Liver (tissue), 9 donors: ENCODE measurements around the gene CTDSP2. TPM values are rescaled to one million over a fixed set of nuclear protein-coding genes. Genes with fewer than 3 reads are reported as not detected.

Experiments
- DNase-seq: peaks from one replicate; pipeline ENCODE4 v3.0.0-alpha.2; 2017; ENCODE audit warnings: low spot score
- H3K27ac ChIP-seq, 2 donors: one replicate each; pipeline ENCODE4 v1.7.0; 2013; ENCODE audit warnings: inconsistent platforms in 2 of 2, low read length in 2 of 2, control low read depth in 1 of 2, low read depth in 1 of 2, mild to moderate bottlenecking in 1 of 2
- H3K27me3 ChIP-seq, 4 donors: one replicate each; pipeline versions ENCODE4 v1.6.1 to v1.7.0; 2013; ENCODE audit warnings: low read length in 3 of 4, inconsistent platforms in 1 of 4, mild to moderate bottlenecking in 1 of 4, moderate library complexity in 1 of 4; ENCODE audit not compliant: control insufficient read depth in 4 of 4, insufficient read depth in 4 of 4
- H3K36me3 ChIP-seq, 4 donors: one replicate each; pipeline versions ENCODE4 v1.6.1 to v1.7.0; 2013; ENCODE audit warnings: low read length in 3 of 4, mild to moderate bottlenecking in 3 of 4, low read depth in 1 of 4, moderate library complexity in 1 of 4; ENCODE audit not compliant: control insufficient read depth in 4 of 4, insufficient read depth in 3 of 4
- H3K4me1 ChIP-seq, 4 donors: one replicate each; pipeline versions ENCODE4 v1.6.1 to v1.7.0; 2013; ENCODE audit warnings: low read length in 3 of 4, mild to moderate bottlenecking in 3 of 4, moderate library complexity in 1 of 4; ENCODE audit not compliant: control insufficient read depth in 4 of 4, insufficient read depth in 4 of 4
- H3K4me3 ChIP-seq, 3 donors: one replicate each; pipeline versions ENCODE4 v1.6.1 to v1.7.0; 2013; ENCODE audit warnings: low read length in 3 of 3, control low read depth in 1 of 3, low read depth in 1 of 3, mild to moderate bottlenecking in 1 of 3
- H3K9ac ChIP-seq, 2 donors: one replicate each; pipeline ENCODE4 v1.7.0; 2013; ENCODE audit warnings: low read length in 2 of 2, mild to moderate bottlenecking in 2 of 2, moderate library complexity in 2 of 2, control low read depth in 1 of 2, low read depth in 1 of 2
- H3K9me3 ChIP-seq, 4 donors: one replicate each; pipeline versions ENCODE4 v1.6.1 to v1.7.0; 2013; ENCODE audit warnings: low read length in 3 of 4; ENCODE audit not compliant: control insufficient read depth in 4 of 4
- EGR1 ChIP-seq, 2 donors: IDR thresholded peaks; 2 replicates each; pipeline ENCODE4 v1.6.1; 2016 to 2018; ENCODE audit warnings: antibody characterized with exemption in 2 of 2, low read depth in 2 of 2
- FOXA2 ChIP-seq: IDR thresholded peaks from 2 replicates; pipeline ENCODE4 v1.6.1; 2016; ENCODE audit warnings: antibody characterized with exemption
- GABPA ChIP-seq, 2 donors: IDR thresholded peaks in 1 of 2; conservative IDR thresholded peaks in 1 of 2; 2 replicates each; pipeline ENCODE4 v1.6.1; 2016; ENCODE audit warnings: antibody characterized with exemption in 2 of 2, mild to moderate bottlenecking in 1 of 2, moderate library complexity in 1 of 2
- HNF4A ChIP-seq, 2 donors: conservative IDR thresholded peaks; 2 replicates each; pipeline ENCODE4 v1.6.1; 2016; ENCODE audit warnings: antibody characterized with exemption in 2 of 2, mild to moderate bottlenecking in 2 of 2
- HNF4G ChIP-seq: IDR thresholded peaks from 2 replicates; pipeline ENCODE4 v1.6.1; 2016; ENCODE audit warnings: antibody characterized with exemption
- RAD21 ChIP-seq, 2 donors: IDR thresholded peaks; 2 replicates each; pipeline ENCODE4 v1.6.1; 2016; ENCODE audit warnings: antibody characterized with exemption in 2 of 2, mild to moderate bottlenecking in 2 of 2
- RXRA ChIP-seq, 2 donors: IDR thresholded peaks; 2 replicates each; pipeline ENCODE4 v1.6.1; 2017 to 2018; ENCODE audit warnings: antibody characterized with exemption in 2 of 2, mild to moderate bottlenecking in 1 of 2
- SP1 ChIP-seq: IDR thresholded peaks from 2 replicates; pipeline ENCODE4 v1.6.1; 2018; ENCODE audit warnings: antibody characterized with exemption, mild to moderate bottlenecking
- TAF1 ChIP-seq: conservative IDR thresholded peaks from 2 replicates; pipeline ENCODE4 v1.6.1; 2016; ENCODE audit warnings: antibody characterized with exemption, mild to moderate bottlenecking
- YY1 ChIP-seq: IDR thresholded peaks from 2 replicates; pipeline ENCODE4 v1.6.1; 2016; ENCODE audit warnings: antibody characterized with exemption, mild to moderate bottlenecking
- WGBS: extraction: QIAGEN DNeasy Blood & Tissue Kit; methylation state at CpG from one replicate; pipeline ENCODE4 v1.1.7; 2013; 5-methylcytosine and 5-hydroxymethylcytosine counted together
- polyA plus RNA-seq, 2 donors: library from polyadenylated mRNA; stranded (reverse) in 1 of 2; unstranded in 1 of 2; fragments of 200-250 nt in 1 of 2; fragments of >200 nt in 1 of 2; fragmentation: Nextera tagmentation in 1 of 2; extraction: Ambion mirVana in 1 of 2; gene quantifications; one replicate each; pipeline versions ENCODE4 v1.2.1 to v1.2.3, GENCODE V29; 2013 to 2015
- total RNA-seq, 2 donors: library from RNA; depleted of rRNA; stranded (reverse); fragments of >200 nt; gene quantifications; one replicate each; pipeline ENCODE4 v1.2.3, GENCODE V29; 2014
- TF ChIP-seq, protein P1 (sequence below): fragments of 150-350 bp; IDR thresholded peaks from 2 replicates; pipeline ENCODE4 v1.5.1; 2017; ENCODE audit warnings: improper control_type of control experiment, low read depth, low read length; ENCODE audit not compliant: missing input control
- TF ChIP-seq, protein P2 (sequence below): IDR thresholded peaks from 2 replicates; pipeline ENCODE4 v1.6.1; 2016; ENCODE audit warnings: antibody characterized with exemption
- TF ChIP-seq, protein P3 (sequence below): IDR thresholded peaks from 2 replicates; pipeline ENCODE4 v1.6.1; 2016; ENCODE audit warnings: antibody characterized with exemption
- TF ChIP-seq, protein P4 (sequence below): IDR thresholded peaks from 2 replicates; pipeline ENCODE4 v1.6.1; 2016; ENCODE audit warnings: antibody characterized with exemption, mild to moderate bottlenecking
- TF ChIP-seq, protein P5 (sequence below): IDR thresholded peaks from 2 replicates; pipeline ENCODE4 v1.6.1; 2016; ENCODE audit warnings: antibody characterized with exemption
- donor health status: healthy.
- donor health status: healthy.
- donor health status: healthy.
- donor health status: healthy.
- donor health status: healthy.

Gene CTDSP2
- total and polyA plus RNA-seq, 4 donors, result 20.1 to 60.9 (median 43.7) TPM

DNA sequence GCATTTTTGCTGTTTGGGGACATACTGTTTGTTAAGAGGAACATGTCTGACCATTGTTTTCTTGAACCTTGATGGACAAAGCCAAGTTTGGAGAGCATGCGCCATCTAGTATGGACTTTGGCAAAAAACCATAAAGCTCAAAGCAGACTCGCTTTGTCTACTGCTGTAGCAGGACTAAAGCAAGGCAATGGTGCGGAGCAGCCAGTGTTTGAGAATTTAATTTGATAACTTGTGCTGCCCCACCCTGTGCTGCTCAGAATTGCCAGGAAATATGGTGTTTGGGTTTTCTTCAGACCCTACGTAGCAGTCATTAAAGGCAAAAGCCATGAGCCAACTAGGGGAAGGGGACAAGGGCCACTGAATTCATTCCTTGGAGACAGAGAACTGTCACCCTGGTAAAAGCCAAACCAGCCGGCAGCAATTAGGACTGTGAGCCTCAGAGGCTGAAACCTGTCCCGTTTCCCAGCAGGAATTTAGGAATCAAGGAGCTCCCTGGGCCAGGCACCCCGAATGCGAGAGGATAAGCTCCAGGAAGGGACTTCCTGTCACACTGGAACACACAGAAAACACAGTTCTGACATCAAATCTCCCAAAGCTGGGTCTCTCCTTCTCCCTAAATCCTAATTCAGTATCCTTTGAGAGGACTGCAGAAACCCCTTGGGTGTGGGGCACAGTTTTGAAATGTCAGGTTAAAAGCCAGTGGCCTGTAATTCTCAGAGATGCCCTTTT is 29.1 kb downstream of the CTDSP2 start (continued):
- TF ChIP-seq, protein P1, sequence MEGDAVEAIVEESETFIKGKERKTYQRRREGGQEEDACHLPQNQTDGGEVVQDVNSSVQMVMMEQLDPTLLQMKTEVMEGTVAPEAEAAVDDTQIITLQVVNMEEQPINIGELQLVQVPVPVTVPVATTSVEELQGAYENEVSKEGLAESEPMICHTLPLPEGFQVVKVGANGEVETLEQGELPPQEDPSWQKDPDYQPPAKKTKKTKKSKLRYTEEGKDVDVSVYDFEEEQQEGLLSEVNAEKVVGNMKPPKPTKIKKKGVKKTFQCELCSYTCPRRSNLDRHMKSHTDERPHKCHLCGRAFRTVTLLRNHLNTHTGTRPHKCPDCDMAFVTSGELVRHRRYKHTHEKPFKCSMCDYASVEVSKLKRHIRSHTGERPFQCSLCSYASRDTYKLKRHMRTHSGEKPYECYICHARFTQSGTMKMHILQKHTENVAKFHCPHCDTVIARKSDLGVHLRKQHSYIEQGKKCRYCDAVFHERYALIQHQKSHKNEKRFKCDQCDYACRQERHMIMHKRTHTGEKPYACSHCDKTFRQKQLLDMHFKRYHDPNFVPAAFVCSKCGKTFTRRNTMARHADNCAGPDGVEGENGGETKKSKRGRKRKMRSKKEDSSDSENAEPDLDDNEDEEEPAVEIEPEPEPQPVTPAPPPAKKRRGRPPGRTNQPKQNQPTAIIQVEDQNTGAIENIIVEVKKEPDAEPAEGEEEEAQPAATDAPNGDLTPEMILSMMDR, result no peak
- TF ChIP-seq EGR1 (IDR thresholded peaks at IDR 0.05; ENCODE audit: low read depth in 2 of 2), result no peak
- TF ChIP-seq TAF1, result no peak
- TF ChIP-seq, protein P2, sequence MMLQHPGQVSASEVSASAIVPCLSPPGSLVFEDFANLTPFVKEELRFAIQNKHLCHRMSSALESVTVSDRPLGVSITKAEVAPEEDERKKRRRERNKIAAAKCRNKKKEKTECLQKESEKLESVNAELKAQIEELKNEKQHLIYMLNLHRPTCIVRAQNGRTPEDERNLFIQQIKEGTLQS, result no peak
- TF ChIP-seq, protein P3, sequence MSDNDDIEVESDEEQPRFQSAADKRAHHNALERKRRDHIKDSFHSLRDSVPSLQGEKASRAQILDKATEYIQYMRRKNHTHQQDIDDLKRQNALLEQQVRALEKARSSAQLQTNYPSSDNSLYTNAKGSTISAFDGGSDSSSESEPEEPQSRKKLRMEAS, result no peak
- TF ChIP-seq FOXA2, result no peak
- no peak for TF ChIP-seq GABPA (IDR thresholded peaks at IDR 0.05 in 1 of 2, conservative IDR thresholded peaks at IDR 0.05 in 1 of 2)
- TF ChIP-seq HNF4G, result no peak
- TF ChIP-seq RAD21 (IDR thresholded peaks at IDR 0.05), result no peak
- no peak for TF ChIP-seq SP1

DNA sequence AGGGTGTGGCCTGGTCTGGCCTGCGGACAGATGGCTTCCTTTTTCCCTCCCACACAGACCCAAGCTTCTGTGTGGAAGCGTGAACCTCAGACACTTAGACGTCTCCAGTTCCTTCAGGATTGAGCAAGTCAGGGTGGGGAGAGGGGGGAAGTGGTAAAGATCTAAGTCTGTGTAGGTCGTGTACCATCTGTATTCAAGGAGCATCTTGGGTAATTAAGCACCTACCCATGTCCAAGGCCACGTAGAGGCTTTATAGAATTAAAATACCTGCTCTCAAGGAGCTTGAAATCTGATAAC is 29.7 kb downstream of the CTDSP2 start:
- H3K27ac ChIP-seq, result no peak overlapping the region
- H3K36me3 ChIP-seq, result peaks cover 0 to 11% (median 3%) of the 10 kb centered on the region in 4 donors
- H3K4me1 ChIP-seq, result peaks cover 6 to 24% (median 13%) of the 10 kb centered on the region in 4 donors
- no peaks in the 10 kb centered on the region for H3K9me3 ChIP-seq
- DNase-seq, result no peak
- 65% methylated on average over 5 of the region's 5 CpGs for WGBS
- no peak overlapping the region for H3K9ac ChIP-seq
- H3K4me3 ChIP-seq, result no peak overlapping the region
- TF ChIP-seq, protein P1, result no peak
- no peak for TF ChIP-seq HNF4A (conservative IDR thresholded peaks at IDR 0.05)
- TF ChIP-seq, protein P4, sequence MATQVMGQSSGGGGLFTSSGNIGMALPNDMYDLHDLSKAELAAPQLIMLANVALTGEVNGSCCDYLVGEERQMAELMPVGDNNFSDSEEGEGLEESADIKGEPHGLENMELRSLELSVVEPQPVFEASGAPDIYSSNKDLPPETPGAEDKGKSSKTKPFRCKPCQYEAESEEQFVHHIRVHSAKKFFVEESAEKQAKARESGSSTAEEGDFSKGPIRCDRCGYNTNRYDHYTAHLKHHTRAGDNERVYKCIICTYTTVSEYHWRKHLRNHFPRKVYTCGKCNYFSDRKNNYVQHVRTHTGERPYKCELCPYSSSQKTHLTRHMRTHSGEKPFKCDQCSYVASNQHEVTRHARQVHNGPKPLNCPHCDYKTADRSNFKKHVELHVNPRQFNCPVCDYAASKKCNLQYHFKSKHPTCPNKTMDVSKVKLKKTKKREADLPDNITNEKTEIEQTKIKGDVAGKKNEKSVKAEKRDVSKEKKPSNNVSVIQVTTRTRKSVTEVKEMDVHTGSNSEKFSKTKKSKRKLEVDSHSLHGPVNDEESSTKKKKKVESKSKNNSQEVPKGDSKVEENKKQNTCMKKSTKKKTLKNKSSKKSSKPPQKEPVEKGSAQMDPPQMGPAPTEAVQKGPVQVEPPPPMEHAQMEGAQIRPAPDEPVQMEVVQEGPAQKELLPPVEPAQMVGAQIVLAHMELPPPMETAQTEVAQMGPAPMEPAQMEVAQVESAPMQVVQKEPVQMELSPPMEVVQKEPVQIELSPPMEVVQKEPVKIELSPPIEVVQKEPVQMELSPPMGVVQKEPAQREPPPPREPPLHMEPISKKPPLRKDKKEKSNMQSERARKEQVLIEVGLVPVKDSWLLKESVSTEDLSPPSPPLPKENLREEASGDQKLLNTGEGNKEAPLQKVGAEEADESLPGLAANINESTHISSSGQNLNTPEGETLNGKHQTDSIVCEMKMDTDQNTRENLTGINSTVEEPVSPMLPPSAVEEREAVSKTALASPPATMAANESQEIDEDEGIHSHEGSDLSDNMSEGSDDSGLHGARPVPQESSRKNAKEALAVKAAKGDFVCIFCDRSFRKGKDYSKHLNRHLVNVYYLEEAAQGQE, result no peak
- TF ChIP-seq, protein P5, sequence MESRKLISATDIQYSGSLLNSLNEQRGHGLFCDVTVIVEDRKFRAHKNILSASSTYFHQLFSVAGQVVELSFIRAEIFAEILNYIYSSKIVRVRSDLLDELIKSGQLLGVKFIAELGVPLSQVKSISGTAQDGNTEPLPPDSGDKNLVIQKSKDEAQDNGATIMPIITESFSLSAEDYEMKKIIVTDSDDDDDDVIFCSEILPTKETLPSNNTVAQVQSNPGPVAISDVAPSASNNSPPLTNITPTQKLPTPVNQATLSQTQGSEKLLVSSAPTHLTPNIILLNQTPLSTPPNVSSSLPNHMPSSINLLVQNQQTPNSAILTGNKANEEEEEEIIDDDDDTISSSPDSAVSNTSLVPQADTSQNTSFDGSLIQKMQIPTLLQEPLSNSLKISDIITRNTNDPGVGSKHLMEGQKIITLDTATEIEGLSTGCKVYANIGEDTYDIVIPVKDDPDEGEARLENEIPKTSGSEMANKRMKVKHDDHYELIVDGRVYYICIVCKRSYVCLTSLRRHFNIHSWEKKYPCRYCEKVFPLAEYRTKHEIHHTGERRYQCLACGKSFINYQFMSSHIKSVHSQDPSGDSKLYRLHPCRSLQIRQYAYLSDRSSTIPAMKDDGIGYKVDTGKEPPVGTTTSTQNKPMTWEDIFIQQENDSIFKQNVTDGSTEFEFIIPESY, result no peak
- TF ChIP-seq YY1, result no peak
- peak in 1 of 2 donors; percentile 8 for TF ChIP-seq RAD21 (IDR thresholded peaks at IDR 0.05)
- TF ChIP-seq SP1, result no peak
- no peak for TF ChIP-seq RXRA (IDR thresholded peaks at IDR 0.05)
- H3K27me3 ChIP-seq, result no peaks in the 10 kb centered on the region
